Adrenal gland (tissue), 19 donors: ENCODE results near the gene ARL14EP. TPM values are rescaled to one million over a fixed set of nuclear protein-coding genes. Genes with fewer than 3 reads are reported as not detected.
A peak's percentile ranks its signal among the peaks of the same experiment; 100 is the strongest.

ENCODE experiments used
- DNase-seq, 7 donors: peaks; one replicate each; pipeline ENCODE4 v3.0.0-alpha.2; 2019 to 2020
- H3K27ac ChIP-seq, 5 donors: fragments of 200-600 bp; sonication (generic) in 4 of 5; 1 replicate in 3 of 5; 2 replicates in 2 of 5; pipeline versions ENCODE4 v1.5.1 to v1.8.0; 2016 to 2020; ENCODE audit warnings: mild to moderate bottlenecking in 1 of 5
- H3K27me3 ChIP-seq: fragments of 200-600 bp; 2 replicates; pipeline ENCODE4 v1.8.0; 2021
- H3K36me3 ChIP-seq, 2 donors: fragments of 200-600 bp; replicated peaks in 1 of 2; 1 replicate in 1 of 2; 2 replicates in 1 of 2; pipeline versions ENCODE4 v1.5.1 to v1.8.0; 2018 to 2022
- H3K4me1 ChIP-seq, 2 donors: fragments of 200-600 bp; replicated peaks in 1 of 2; 1 replicate in 1 of 2; 2 replicates in 1 of 2; pipeline versions ENCODE4 v1.5.1 to v1.8.0; 2018 to 2021
- H3K4me3 ChIP-seq, 4 donors: fragments of 200-600 bp; sonication (generic) in 3 of 4; one replicate each; pipeline ENCODE4 v1.5.1; 2016 to 2018
- H3K9me3 ChIP-seq, 3 donors: fragments of 200-600 bp; sonication (generic) in 1 of 3; replicated peaks in 1 of 3; 1 replicate in 2 of 3; 2 replicates in 1 of 3; pipeline versions ENCODE4 v1.5.1 to v1.8.0; 2016 to 2021
- CTCF ChIP-seq, 6 experiments: fragments of 450-650 bp in 4 of 6; fragments of 200-600 bp in 2 of 6; sonication (generic) in 1 of 6; IDR thresholded peaks; 1 replicate in 5 of 6; 2 replicates in 1 of 6; pipeline versions ENCODE4 v1.5.1 to v1.8.0; 2016 to 2021; ENCODE audit warnings: antibody characterized with exemption in 6 of 6, mild to moderate bottlenecking in 2 of 6, moderate library complexity in 1 of 6
- POLR2A ChIP-seq, 2 donors: fragments of 450-650 bp; IDR thresholded peaks; one replicate each; pipeline ENCODE4 v1.6.1; 2017; ENCODE audit warnings: antibody characterized with exemption in 2 of 2, mild to moderate bottlenecking in 2 of 2, moderate library complexity in 1 of 2
- WGBS, 4 donors: extraction: QIAGEN DNeasy Blood & Tissue Kit in 2 of 4; methylation state at CpG; one replicate each; pipeline versions ENCODE4 v1.1.5 to v1.1.7; 2013 to 2017; 5-methylcytosine and 5-hydroxymethylcytosine counted together
- intact Hi-C, 2 donors: fragments of 100-400 bp; cut with DNase I; formaldehyde crosslinking; loops; one replicate each; pipeline versions ENCODE4 v1.14.1 to v1.15.0; 2022 to 2023
- long read RNA-seq, 10 donors: library from polyadenylated mRNA in 3 of 10; unstranded in 2 of 10; stranded (forward) in 1 of 10; transcript quantifications; one replicate each; pipeline ENCODE4 v2.0.0 and lab custom pipeline, GENCODE V29; 2021 to 2026
- polyA plus RNA-seq, 3 donors: library from polyadenylated mRNA; stranded (reverse); fragments of 200-250 nt in 2 of 3; fragments of 350-450 nt in 1 of 3; fragmentation: Illumina TruSeq in 1 of 3; extraction: RNeasy Lipid Tissue Mini Kit (QIAGEN cat#74804) in 1 of 3; gene quantifications; one replicate each; pipeline ENCODE4 v1.2.3, GENCODE V29; 2013 to 2014
- total RNA-seq, 9 donors: library from RNA; depleted of rRNA in 4 of 9; stranded (reverse); fragments of >200 nt in 4 of 9; fragments of 120-200 nt in 1 of 9; fragmentation: NEBNext Ultra II Directional in 1 of 9; extraction: Animal tissue kit (Norgen Biotek cat#: 25700) in 1 of 9; gene quantifications; one replicate each; pipeline versions ENCODE4 v1.1.0 to v1.2.4, GENCODE V29; 2013 to 2023
- donor health status: healthy with polysubstance abuse.
- donor health status: Bipolar disorder and iron deficiency.
- donor health status: DM: yes; HTN: yes; CAD: no.
- donor health status: DM: no; HTN: no; CAD: no.
- donor health status: DM: no; HTN: no; CAD: no.
- donor health status: DM: yes; HTN: yes; CAD: no.

The ARL14EP gene
- 10 to 100 TPM; 12.0 to 49.5 (median 37.1) TPM for total RNA-seq
- 10 to 100 TPM; 13.8 to 44.7 (median 16.5) TPM for polyA plus RNA-seq
- long read RNA-seq, donor 1, transcript ARL14EP-201 (4 exons, 2,430 nt) = major isoform, 16 of 38 reads
- long read RNA-seq, donor 1, partial matches to known transcripts = 19 of 38 reads
- long read RNA-seq, donor 1, other reads (novel, unspliced or antisense) = 0 of 38 reads
- long read RNA-seq, donor 2, transcript ARL14EP-201 (4 exons, 2,430 nt) = major isoform, 8 of 11 reads
- long read RNA-seq, donor 2, partial matches to known transcripts = 0 of 11 reads
- long read RNA-seq, donor 2, other reads (novel, unspliced or antisense) = 0 of 11 reads
- long read RNA-seq, donor 3, transcript ARL14EP-201 (4 exons, 2,430 nt) = major isoform, 10 of 19 reads
- long read RNA-seq, donor 3, partial matches to known transcripts = 8 of 19 reads
- long read RNA-seq, donor 3, other reads (novel, unspliced or antisense) = 0 of 19 reads
- long read RNA-seq, donor 4, transcript ARL14EP-203 (2 exons, 587 nt) = minor isoform, 5 of 27 reads
- long read RNA-seq, donor 4, transcript ARL14EP-201 (4 exons, 2,430 nt) = major isoform, 13 of 27 reads
- long read RNA-seq, donor 4, partial matches to known transcripts = 8 of 27 reads
- long read RNA-seq, donor 4, other reads (novel, unspliced or antisense) = 1 of 27 reads
- long read RNA-seq, donor 5, transcript ARL14EP-201 (4 exons, 2,430 nt) = major isoform, 79 of 86 reads
- long read RNA-seq, donor 5, partial matches to known transcripts = 1 of 86 reads
- long read RNA-seq, donor 5, other reads (novel, unspliced or antisense) = 6 of 86 reads
- long read RNA-seq, donor 6, transcript ARL14EP-203 (2 exons, 587 nt) = major isoform, 9 of 24 reads
- long read RNA-seq, donor 6, transcript ARL14EP-201 (4 exons, 2,430 nt) = minor isoform, 8 of 24 reads
- long read RNA-seq, donor 6, partial matches to known transcripts = 6 of 24 reads
- long read RNA-seq, donor 6, other reads (novel, unspliced or antisense) = 1 of 24 reads
- long read RNA-seq, donor 7, partial matches to known transcripts = 0 of 7 reads
- long read RNA-seq, donor 7, other reads (novel, unspliced or antisense) = 0 of 7 reads
- long read RNA-seq, donor 8, transcript ARL14EP-201 (4 exons, 2,430 nt) = major isoform, 23 of 41 reads
- long read RNA-seq, donor 8, partial matches to known transcripts = 15 of 41 reads
- long read RNA-seq, donor 8, other reads (novel, unspliced or antisense) = 0 of 41 reads
- long read RNA-seq, donor 9, transcript ARL14EP-201 (4 exons, 2,430 nt) = major isoform, 14 of 17 reads
- long read RNA-seq, donor 9, partial matches to known transcripts = 0 of 17 reads
- long read RNA-seq, donor 9, other reads (novel, unspliced or antisense) = 0 of 17 reads
- long read RNA-seq, donor 10, transcript ARL14EP-201 (4 exons, 2,430 nt) = major isoform, 6 of 10 reads
- long read RNA-seq, donor 10, partial matches to known transcripts = 0 of 10 reads
- long read RNA-seq, donor 10, other reads (novel, unspliced or antisense) = 0 of 10 reads

GRCh38 chr11:30322826-30323710 is at the start of gene ARL14EP:
ARL14EP (plus strand) TSS chr11:30323104; CDS start chr11:30330949, 7,845 bp downstream.
- peak; percentile 88 to 97 (median 95) for DNase-seq
- peak within 1 kb of the TSS; percentile 28 to 96 (median 87) for H3K27ac ChIP-seq
- peaks cover 21 to 38% of the 10 kb centered on the region in 2 donors for H3K4me1 ChIP-seq
- 1% methylated on average over 43 to 51 of the region's 51 CpGs for WGBS, 4 donors
- no peaks in the 10 kb centered on the region for H3K27me3 ChIP-seq
- peak within 1 kb of the TSS; percentile 25 to 70 (median 56) for H3K4me3 ChIP-seq
- TF ChIP-seq CTCF (IDR thresholded peaks at IDR 0.05) (peak in 1 of 6 experiments; percentile 15), POLR2A (IDR thresholded peaks at IDR 0.05) (peak; percentile 92 to 95)
- no peaks in the 10 kb centered on the region for H3K36me3 ChIP-seq
- intact Hi-C loops = no loop called here
- no peaks in the 10 kb centered on the region for H3K9me3 ChIP-seq

GRCh38 chr11:30277176-30277575 is 45.7 kb upstream of the ARL14EP start:
- intact Hi-C loops = no loop called here
- TF ChIP-seq CTCF (IDR thresholded peaks at IDR 0.05) = no peak
- TF ChIP-seq POLR2A (IDR thresholded peaks at IDR 0.05) = no peak

GRCh38 chr11:30279796-30280195 is 43.1 kb upstream of the ARL14EP start:
- Histone ChIP-seq H3K27me3 (no peaks in the 10 kb centered on the region), H3K4me1 (no peaks in the 10 kb centered on the region), H3K4me3 (no peak overlapping the region), H3K27ac (no peak overlapping the region), H3K36me3 (no peaks in the 10 kb centered on the region), H3K9me3 (no peaks in the 10 kb centered on the region)
- 71 to 89% (median 84%) methylated on average over 2 of the region's 2 CpGs for WGBS, 4 donors
- intact Hi-C loops = no loop called here
- TF ChIP-seq POLR2A (IDR thresholded peaks at IDR 0.05) (no peak), CTCF (IDR thresholded peaks at IDR 0.05) (no peak)
- no peak for DNase-seq

More at GRCh38 chr11:30277176-30277575, 45.7 kb upstream of the ARL14EP start:
- Histone ChIP-seq H3K27me3 (no peaks in the 10 kb centered on the region), H3K36me3 (no peaks in the 10 kb centered on the region), H3K9me3 (no peaks in the 10 kb centered on the region), H3K4me1 (no peaks in the 10 kb centered on the region), H3K4me3 (no peak overlapping the region), H3K27ac (no peak overlapping the region)
- DNase-seq = no peak
